HG03565 (cell line): Measurements from ENCODE around the gene CANT1.
"Not testable (repeated sequence)": the region's sequence is repeated elsewhere in the genome, so short reads cannot be mapped to it uniquely, and the experiment has no call there.

Experiments used
- ATAC-seq: cut with Tn5 transposase; IDR thresholded peaks from one replicate; pipeline ENCODE4 v1.9.1; 2021; ENCODE audit warnings: mild to moderate bottlenecking, moderate library complexity; ENCODE audit not compliant: unreplicated experiment

CANT1 gene

GRCh38 chr17:79028496-79029326 is 19.1 kb upstream of the CANT1 start:
- no peak for ATAC-seq

DNA sequence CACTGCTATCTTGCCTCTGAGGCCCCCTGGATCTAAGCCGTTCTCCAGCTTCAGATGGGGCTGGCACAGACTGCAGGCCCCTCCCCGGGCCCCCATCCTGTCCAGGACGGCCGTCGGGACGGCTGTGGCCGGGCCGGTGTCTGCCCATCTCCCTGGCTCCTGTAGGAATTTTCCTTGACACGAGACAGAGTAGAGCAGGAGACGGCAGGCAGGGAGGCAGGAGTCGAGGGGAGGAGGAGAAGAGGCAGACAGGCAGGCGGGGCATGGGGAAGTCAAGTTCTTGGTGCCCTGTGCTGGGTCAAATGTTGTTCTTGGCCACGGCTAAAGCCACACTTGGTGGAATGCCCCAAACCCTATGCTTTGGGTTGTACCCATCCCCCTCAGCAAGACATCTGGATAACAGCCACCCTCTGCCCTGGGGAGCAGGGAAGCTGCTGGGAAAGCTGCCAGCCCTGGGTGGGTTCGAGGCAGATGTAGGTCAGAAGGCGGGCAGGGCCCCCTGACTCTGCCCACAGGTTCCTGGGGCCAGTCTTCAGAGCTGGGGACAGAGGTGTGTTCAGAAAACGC is 18.4 kb upstream of the CANT1 start:
- no peak for ATAC-seq

DNA sequence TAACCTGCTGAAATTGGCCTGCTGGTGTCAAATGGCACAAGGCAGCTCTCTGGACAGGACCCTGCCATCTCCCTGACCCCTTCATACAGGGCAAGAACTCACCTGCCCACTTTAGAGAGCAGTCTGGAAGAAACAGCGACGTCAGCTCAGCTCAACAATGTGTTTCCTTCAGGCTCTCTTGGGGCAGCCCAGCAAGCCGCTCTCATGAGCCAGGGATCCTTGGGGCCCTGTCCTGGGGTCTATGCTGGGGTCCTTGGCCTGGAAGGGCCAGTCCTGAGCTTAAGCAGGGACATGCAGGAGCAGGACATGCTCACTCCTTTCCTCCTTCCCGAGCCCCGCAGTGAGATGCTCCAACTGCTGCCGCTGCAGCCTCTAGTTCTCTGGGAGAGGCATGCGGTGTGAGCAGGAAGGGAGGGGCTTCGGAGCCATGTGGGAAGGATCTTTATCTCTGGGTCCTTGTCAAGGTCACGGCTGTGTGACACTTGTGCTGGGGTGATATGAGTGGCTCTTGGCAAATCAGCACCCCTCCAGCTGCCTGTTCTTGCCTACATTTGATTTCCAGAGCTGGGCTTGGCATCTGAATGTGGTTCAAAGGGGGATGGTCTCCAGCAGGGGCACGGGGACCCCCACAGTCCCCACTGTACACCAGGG is 17.8 kb upstream of the CANT1 start:
- no peak for ATAC-seq

- ATAC-seq, result no peak
Measured at GRCh38 chr17:79026376-79027273, 17.1 kb upstream of the CANT1 start.

DNA sequence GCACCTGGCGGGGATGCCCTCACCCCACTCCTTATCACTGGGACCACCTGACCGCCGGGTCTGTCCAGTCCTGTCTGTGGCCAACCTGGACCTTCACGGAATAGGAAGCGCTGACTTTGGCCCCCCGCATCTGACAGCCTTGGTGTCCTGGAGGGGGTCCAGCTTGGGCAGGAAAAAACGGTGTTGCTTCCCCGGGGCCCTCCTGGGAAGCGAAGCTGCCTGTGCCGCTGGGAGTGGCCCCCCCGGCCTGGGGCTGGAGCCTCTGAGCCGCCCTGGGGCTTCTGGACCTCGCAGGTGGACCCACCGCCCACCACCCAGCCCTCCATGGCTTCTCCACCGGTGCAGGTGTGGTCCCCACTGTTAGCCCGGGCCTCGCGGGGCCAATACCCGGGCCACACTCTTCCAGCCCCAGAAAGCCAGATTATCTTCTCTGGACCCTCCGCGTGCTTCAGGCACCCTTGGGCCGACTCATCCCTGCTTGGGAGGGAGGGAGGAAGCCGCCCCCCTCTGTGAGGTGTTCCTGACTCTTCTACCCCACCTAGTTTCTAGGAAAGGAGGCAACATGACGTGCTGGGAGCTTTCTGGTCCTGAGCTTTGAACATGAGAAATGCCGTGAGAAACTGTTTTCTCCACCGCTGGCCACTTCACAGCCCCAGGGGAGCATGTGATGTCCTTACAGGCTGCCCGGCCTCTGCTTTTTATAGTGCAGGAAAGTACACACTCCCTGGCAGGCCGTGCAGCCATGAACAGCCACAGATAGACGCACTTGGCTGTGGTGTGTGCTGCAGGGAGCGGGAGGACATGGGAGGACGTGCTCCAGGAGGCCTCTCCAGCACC is 15.6 kb upstream of the CANT1 start:
- ATAC-seq, result no peak

- no peak for ATAC-seq
Measured at GRCh38 chr17:79023886-79024771, 14.6 kb upstream of the CANT1 start, which contains the start of gene C1QTNF1. TSS of gene C1QTNF1 (plus strand) at chr17:79024169. CDS start at chr17:79043969, 19,800 bp downstream.

GRCh38 chr17:79023180-79023705 is 13.7 kb upstream of the CANT1 start:
- ATAC-seq, result no peak

DNA sequence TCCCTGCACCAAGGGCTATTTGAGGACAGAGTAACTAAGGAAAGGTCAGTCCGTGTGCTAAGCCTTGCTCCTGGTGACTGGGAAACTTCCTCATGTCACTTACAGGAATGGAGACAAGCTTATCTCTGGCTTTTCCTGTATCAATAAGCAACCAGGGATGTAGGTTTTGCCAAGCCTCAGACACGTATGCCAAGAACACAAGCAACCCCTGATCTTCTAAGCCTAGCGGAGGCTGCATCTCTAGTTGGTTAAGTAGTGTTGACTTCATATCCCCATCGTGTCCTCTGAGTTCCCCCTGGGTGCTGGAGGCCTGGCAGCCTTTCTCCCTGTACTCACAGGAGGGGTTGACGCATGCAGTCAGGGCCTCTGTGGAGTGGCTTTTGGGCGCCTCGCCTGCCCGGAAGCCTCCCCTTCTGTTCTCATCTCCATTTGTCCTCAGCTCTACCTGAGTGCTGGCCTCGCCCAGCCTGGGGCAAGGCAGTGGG is 13.0 kb upstream of the CANT1 start:
- no peak for ATAC-seq

GRCh38 chr17:79021929-79022328 is 12.4 kb upstream of the CANT1 start:
- ATAC-seq, result not testable (repeated sequence)

GRCh38 chr17:79020631-79021301 is 11.2 kb upstream of the CANT1 start:
- ATAC-seq, result no peak

DNA sequence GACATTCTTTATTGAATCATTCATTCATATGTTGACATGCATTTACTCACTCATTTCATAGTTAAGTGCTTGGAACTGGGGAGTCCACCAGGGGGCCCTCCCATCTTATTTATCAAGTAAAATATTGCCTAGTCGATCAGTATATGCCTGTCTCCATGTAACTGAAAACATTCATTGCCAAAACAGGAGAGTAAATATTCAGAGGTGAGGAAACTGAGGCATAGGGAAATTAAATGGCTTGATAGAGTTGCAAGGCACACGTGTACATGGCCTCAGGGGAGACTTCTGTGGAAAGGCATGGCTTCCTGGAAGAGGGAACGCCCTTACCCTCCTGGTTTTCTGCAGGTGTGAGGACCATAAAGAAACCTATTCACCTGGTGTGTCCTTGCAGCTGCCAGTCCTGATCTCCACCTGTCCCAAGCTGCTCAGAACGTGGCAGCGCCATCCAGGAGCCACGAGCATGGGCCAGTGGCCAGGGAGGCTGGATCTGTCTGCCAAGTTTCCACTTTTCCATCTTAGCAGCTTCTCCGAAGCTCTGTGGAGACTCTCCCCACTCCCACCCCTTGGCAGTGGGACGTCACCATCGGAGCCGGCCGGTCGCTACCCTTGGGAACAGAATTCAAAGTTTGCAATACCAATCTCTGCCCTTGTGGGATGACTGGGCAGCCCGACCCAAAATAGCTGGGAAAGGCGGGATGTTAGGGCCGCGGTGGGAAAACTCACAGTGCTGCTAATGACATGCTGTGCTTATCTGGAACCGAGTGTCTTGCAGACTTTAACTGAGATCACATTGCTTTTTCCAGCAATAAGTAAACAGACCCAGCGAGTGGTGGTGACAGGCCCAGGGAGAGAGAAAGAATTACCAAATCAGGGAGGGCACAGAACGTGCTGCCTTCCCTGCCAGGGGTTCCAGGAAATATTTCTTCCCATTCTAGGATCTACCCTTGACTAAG is 10.3 kb upstream of the CANT1 start:
- ATAC-seq, result no peak

DNA sequence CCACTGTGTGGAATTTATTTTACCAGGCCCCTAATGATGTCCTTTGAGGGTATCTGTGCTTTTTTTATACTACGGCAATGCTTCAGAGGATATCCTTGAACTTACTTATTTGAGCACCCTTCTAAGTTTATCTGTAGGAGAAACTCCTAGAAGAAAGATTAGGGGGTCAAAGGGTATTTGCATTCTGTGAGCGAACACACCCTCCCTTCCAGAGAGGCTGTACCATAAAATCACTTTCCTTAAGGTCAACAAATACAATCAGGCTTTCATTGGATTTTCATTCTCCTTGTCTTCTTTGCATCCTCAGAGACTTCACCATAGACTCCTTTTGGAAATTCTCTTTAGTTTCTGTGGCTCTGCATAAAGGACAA is 9.7 kb upstream of the CANT1 start:
- no peak for ATAC-seq

- ATAC-seq, result no peak
Measured at GRCh38 chr17:79018370-79018695, 8.8 kb upstream of the CANT1 start.

DNA sequence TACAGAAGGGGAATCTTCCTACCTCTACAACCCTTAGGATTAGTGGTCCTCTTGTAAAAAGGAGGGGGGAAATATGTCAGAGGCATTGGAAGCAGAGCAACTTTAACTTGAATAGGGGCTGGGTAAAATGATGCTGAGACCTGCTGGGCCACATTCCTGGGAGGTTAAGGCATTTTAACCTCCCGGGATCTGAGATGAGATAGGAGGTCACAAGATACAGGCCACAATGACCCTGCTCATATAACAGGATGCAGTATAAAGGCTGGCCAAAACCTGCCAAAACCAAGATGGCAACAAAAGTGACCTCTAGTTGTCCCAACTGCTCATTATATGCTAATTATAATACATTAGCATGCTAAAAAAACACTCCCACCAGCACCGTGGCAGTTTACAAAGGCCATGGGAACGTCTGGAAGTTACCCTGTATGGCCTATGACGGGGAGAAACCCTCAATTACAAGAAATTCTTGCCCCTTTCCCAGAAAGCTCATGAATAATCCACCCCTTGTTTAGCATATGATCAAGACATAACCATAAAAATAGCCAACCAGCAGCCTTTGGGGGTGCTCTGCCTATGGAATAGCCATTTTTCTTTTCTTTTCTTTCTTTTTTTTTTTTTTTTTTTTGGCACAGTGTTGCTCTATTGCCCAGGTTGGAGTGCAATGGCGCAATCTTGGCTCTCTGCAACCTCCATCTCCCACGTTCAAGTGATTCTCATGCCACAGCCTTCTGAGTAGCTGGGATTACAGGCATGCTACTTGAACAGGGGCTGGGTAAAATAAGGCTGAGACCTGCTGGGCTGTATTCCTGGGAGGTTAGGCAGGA is 8.2 kb upstream of the CANT1 start:
- no peak for ATAC-seq

- no peak for ATAC-seq
Measured at GRCh38 chr17:79014158-79014758, 4.7 kb upstream of the CANT1 start.

- no peak for ATAC-seq
Measured at GRCh38 chr17:79012563-79013134, 3.1 kb upstream of the CANT1 start.
